Measurements from ENCODE around the gene CECR2.

Gene CECR2

GRCh38 chr22:17347724-17348123 lies 21.5 kb upstream of the CECR2 start:
- DNase-seq (ENCODE audit: low spot score in 2 of 2) = no peak
- no peak for ATAC-seq (replicated peaks; ENCODE audit: extremely low read depth, poor library complexity, severe bottlenecking)
- no peak overlapping the region for H3K27ac Mint-ChIP-seq (ENCODE audit: low read depth)
- H3K9me3 Mint-ChIP-seq = no peaks in the 10 kb centered on the region
- peaks cover 1% of the 10 kb centered on the region for H3K36me3 Mint-ChIP-seq (ENCODE audit: insufficient read depth)
- peaks cover 9% of the 10 kb centered on the region for H3K4me1 Mint-ChIP-seq
- no peak overlapping the region for H3K4me3 Mint-ChIP-seq
- peaks cover 15% of the 10 kb centered on the region for H3K27me3 Mint-ChIP-seq

GRCh38 chr22:17348464-17349103 lies 20.7 kb upstream of the CECR2 start:
- DNase-seq (ENCODE audit: low spot score in 2 of 2) (no peak), ATAC-seq (replicated peaks; ENCODE audit: extremely low read depth, poor library complexity, severe bottlenecking) (no peak)
- no peak overlapping the region for H3K4me3 Mint-ChIP-seq
- no peaks in the 10 kb centered on the region for H3K9me3 Mint-ChIP-seq
- H3K4me1 Mint-ChIP-seq = peaks cover 9% of the 10 kb centered on the region
- H3K36me3 Mint-ChIP-seq (ENCODE audit: insufficient read depth) = peaks cover 1% of the 10 kb centered on the region
- H3K27ac Mint-ChIP-seq (ENCODE audit: low read depth) = no peak overlapping the region
- H3K27me3 Mint-ChIP-seq = peaks cover 15% of the 10 kb centered on the region

- H3K4me3 Mint-ChIP-seq = peak overlapping the region; percentile 6
- no peak for ATAC-seq (replicated peaks; ENCODE audit: extremely low read depth, poor library complexity, severe bottlenecking)
- H3K36me3 Mint-ChIP-seq (ENCODE audit: insufficient read depth) = peaks cover 1% of the 10 kb centered on the region
- DNase-seq (ENCODE audit: low spot score in 2 of 2) = no peak
- peaks cover 9% of the 10 kb centered on the region for H3K4me1 Mint-ChIP-seq
- no peak overlapping the region for H3K27ac Mint-ChIP-seq (ENCODE audit: low read depth)
- H3K27me3 Mint-ChIP-seq = peaks cover 15% of the 10 kb centered on the region
- H3K9me3 Mint-ChIP-seq = no peaks in the 10 kb centered on the region
Observed at GRCh38 chr22:17349172-17349571, 20.1 kb upstream of the CECR2 start.

- Mint-ChIP-seq H3K4me1 (peaks cover 9% of the 10 kb centered on the region), H3K27ac (ENCODE audit: low read depth) (no peak overlapping the region)
Observed at GRCh38 chr22:17350292-17350691, 19.0 kb upstream of the CECR2 start.

GRCh38 chr22:17352798-17353197 lies 16.5 kb upstream of the CECR2 start:
- Mint-ChIP-seq H3K4me1 (peaks cover 9% of the 10 kb centered on the region), H3K27me3 (peaks cover 23% of the 10 kb centered on the region), H3K4me3 (no peak overlapping the region), H3K27ac (ENCODE audit: low read depth) (no peak overlapping the region), H3K36me3 (ENCODE audit: insufficient read depth) (peaks cover 1% of the 10 kb centered on the region), H3K9me3 (no peaks in the 10 kb centered on the region)
- ATAC-seq (replicated peaks; ENCODE audit: extremely low read depth, poor library complexity, severe bottlenecking) = no peak
- no peak for DNase-seq (ENCODE audit: low spot score in 2 of 2)

More at GRCh38 chr22:17350292-17350691, 19.0 kb upstream of the CECR2 start:
- ATAC-seq (replicated peaks; ENCODE audit: extremely low read depth, poor library complexity, severe bottlenecking) (no peak), DNase-seq (ENCODE audit: low spot score in 2 of 2) (no peak)
- H3K4me3 Mint-ChIP-seq = no peak overlapping the region
- H3K27me3 Mint-ChIP-seq = peaks cover 15% of the 10 kb centered on the region
- H3K36me3 Mint-ChIP-seq (ENCODE audit: insufficient read depth) = peaks cover 1% of the 10 kb centered on the region
- no peaks in the 10 kb centered on the region for H3K9me3 Mint-ChIP-seq

GRCh38 chr22:17357688-17358087 lies 11.6 kb upstream of the CECR2 start:
- no peaks in the 10 kb centered on the region for H3K36me3 Mint-ChIP-seq (ENCODE audit: insufficient read depth)
- H3K4me3 Mint-ChIP-seq = no peak overlapping the region
- H3K27ac Mint-ChIP-seq (ENCODE audit: low read depth) = no peak overlapping the region
- no peak for DNase-seq (ENCODE audit: low spot score in 2 of 2)
- H3K27me3 Mint-ChIP-seq = peaks cover 21% of the 10 kb centered on the region
- no peak for ATAC-seq (replicated peaks; ENCODE audit: extremely low read depth, poor library complexity, severe bottlenecking)
- H3K9me3 Mint-ChIP-seq = no peaks in the 10 kb centered on the region
- no peaks in the 10 kb centered on the region for H3K4me1 Mint-ChIP-seq

- Mint-ChIP-seq H3K36me3 (ENCODE audit: insufficient read depth) (no peaks in the 10 kb centered on the region), H3K9me3 (no peaks in the 10 kb centered on the region), H3K4me1 (no peaks in the 10 kb centered on the region), H3K27ac (ENCODE audit: low read depth) (no peak overlapping the region), H3K27me3 (peaks cover 21% of the 10 kb centered on the region), H3K4me3 (no peak overlapping the region)
- no peak for DNase-seq (ENCODE audit: low spot score in 2 of 2)
- no peak for ATAC-seq (replicated peaks; ENCODE audit: extremely low read depth, poor library complexity, severe bottlenecking)
Observed at GRCh38 chr22:17358415-17358814, 10.8 kb upstream of the CECR2 start.

- Mint-ChIP-seq H3K9me3 (no peaks in the 10 kb centered on the region), H3K4me1 (no peaks in the 10 kb centered on the region), H3K27me3 (peaks cover 26% of the 10 kb centered on the region), H3K36me3 (ENCODE audit: insufficient read depth) (no peaks in the 10 kb centered on the region), H3K4me3 (no peak overlapping the region), H3K27ac (ENCODE audit: low read depth) (no peak overlapping the region)
- no peak for DNase-seq (ENCODE audit: low spot score in 2 of 2)
- ATAC-seq (replicated peaks; ENCODE audit: extremely low read depth, poor library complexity, severe bottlenecking) = no peak
Observed at GRCh38 chr22:17359501-17359900, 9.8 kb upstream of the CECR2 start.

GRCh38 chr22:17366329-17366728 lies 2.9 kb upstream of the CECR2 start:
- Mint-ChIP-seq H3K4me1 (peaks cover 14% of the 10 kb centered on the region), H3K27ac (ENCODE audit: low read depth) (no peak overlapping the region), H3K9me3 (no peaks in the 10 kb centered on the region), H3K36me3 (ENCODE audit: insufficient read depth) (no peaks in the 10 kb centered on the region), H3K4me3 (no peak overlapping the region), H3K27me3 (peaks cover 60% of the 10 kb centered on the region)
- DNase-seq (ENCODE audit: low spot score in 2 of 2) (no peak), ATAC-seq (replicated peaks; ENCODE audit: extremely low read depth, poor library complexity, severe bottlenecking) (no peak)

- DNase-seq (ENCODE audit: low spot score in 2 of 2) (no peak), ATAC-seq (replicated peaks; ENCODE audit: extremely low read depth, poor library complexity, severe bottlenecking) (no peak)
- Mint-ChIP-seq H3K9me3 (no peaks in the 10 kb centered on the region), H3K4me3 (no peak overlapping the region), H3K27me3 (peaks cover 65% of the 10 kb centered on the region), H3K27ac (ENCODE audit: low read depth) (no peak overlapping the region), H3K4me1 (peaks cover 14% of the 10 kb centered on the region), H3K36me3 (ENCODE audit: insufficient read depth) (no peaks in the 10 kb centered on the region)
Observed at GRCh38 chr22:17366830-17367229, 2.4 kb upstream of the CECR2 start.

GRCh38 chr22:17368144-17368543 lies 1.1 kb upstream of the CECR2 start:
- no peak overlapping the region for H3K27ac Mint-ChIP-seq (ENCODE audit: low read depth)

GRCh38 chr22:17368554-17369438 lies 464 bp upstream of the CECR2 start:
- peaks cover 75% of the 10 kb centered on the region for H3K27me3 Mint-ChIP-seq
- H3K36me3 Mint-ChIP-seq (ENCODE audit: insufficient read depth) = no peaks in the 10 kb centered on the region
- no peak for ATAC-seq (replicated peaks; ENCODE audit: extremely low read depth, poor library complexity, severe bottlenecking)
- peaks cover 14% of the 10 kb centered on the region for H3K4me1 Mint-ChIP-seq
- H3K27ac Mint-ChIP-seq (ENCODE audit: low read depth) = no peak overlapping the region
- no peak for DNase-seq (ENCODE audit: low spot score in 2 of 2)
- H3K4me3 Mint-ChIP-seq = peak overlapping the region; percentile 52
- no peaks in the 10 kb centered on the region for H3K9me3 Mint-ChIP-seq

More at GRCh38 chr22:17368144-17368543, 1.1 kb upstream of the CECR2 start:
- DNase-seq (ENCODE audit: low spot score in 2 of 2) = no peak
- H3K9me3 Mint-ChIP-seq = no peaks in the 10 kb centered on the region
- peaks cover 14% of the 10 kb centered on the region for H3K4me1 Mint-ChIP-seq
- no peaks in the 10 kb centered on the region for H3K36me3 Mint-ChIP-seq (ENCODE audit: insufficient read depth)
- peaks cover 70% of the 10 kb centered on the region for H3K27me3 Mint-ChIP-seq
- ATAC-seq (replicated peaks; ENCODE audit: extremely low read depth, poor library complexity, severe bottlenecking) = no peak
- peak overlapping the region; percentile 52 for H3K4me3 Mint-ChIP-seq

Measured in central memory CD8-positive, alpha-beta T cell (primary cell).